ENCODE measurements around the gene HMCN1. TPM values are rescaled to one million over a fixed set of nuclear protein-coding genes. Genes with fewer than 3 reads are reported as not detected.

The HMCN1 gene
- total RNA-seq, 1 donor from 2014 or later: 80.0 TPM

GRCh38 chr1:186188736-186189135, 454.5 kb downstream of the HMCN1 start:
- H3K4me3 Mint-ChIP-seq (ENCODE audit: unreplicated experiment): no peak overlapping the region
- DNase-seq (ENCODE audit: low spot score): no peak

GRCh38 chr1:186189156-186189555, 455.0 kb downstream of the HMCN1 start:
- Mint-ChIP-seq H3K36me3 (ENCODE audit: low read depth) (no peaks in the 10 kb centered on the region), H3K27ac (ENCODE audit: unreplicated experiment) (peak overlapping the region; percentile 53), H3K27me3 (ENCODE audit: low read depth) (no peaks in the 10 kb centered on the region), H3K9me3 (ENCODE audit: low read depth) (peaks cover 1% of the 10 kb centered on the region), H3K4me1 (ENCODE audit: low read depth) (peaks cover 50% of the 10 kb centered on the region), H3K4me3 (ENCODE audit: unreplicated experiment) (no peak overlapping the region)
- DNase-seq (ENCODE audit: low spot score): no peak
- no peak for TF ChIP-seq CTCF (IDR thresholded peaks at IDR 0.05)

More at GRCh38 chr1:186188736-186189135, 454.5 kb downstream of the HMCN1 start:
- Mint-ChIP-seq H3K27ac (ENCODE audit: unreplicated experiment) (peak overlapping the region; percentile 84), H3K36me3 (ENCODE audit: low read depth) (no peaks in the 10 kb centered on the region), H3K4me1 (ENCODE audit: low read depth) (peaks cover 55% of the 10 kb centered on the region), H3K9me3 (ENCODE audit: low read depth) (no peaks in the 10 kb centered on the region), H3K27me3 (ENCODE audit: low read depth) (no peaks in the 10 kb centered on the region)
- TF ChIP-seq CTCF (IDR thresholded peaks at IDR 0.05): no peak

- TF ChIP-seq CTCF (IDR thresholded peaks at IDR 0.05): no peak
- H3K4me1 Mint-ChIP-seq (ENCODE audit: low read depth): peaks cover 35% of the 10 kb centered on the region
- H3K36me3 Mint-ChIP-seq (ENCODE audit: low read depth): no peaks in the 10 kb centered on the region
- H3K9me3 Mint-ChIP-seq (ENCODE audit: low read depth): peaks cover 4% of the 10 kb centered on the region
- no peak for DNase-seq (ENCODE audit: low spot score)
- no peaks in the 10 kb centered on the region for H3K27me3 Mint-ChIP-seq (ENCODE audit: low read depth)
- no peak overlapping the region for H3K27ac Mint-ChIP-seq (ENCODE audit: unreplicated experiment)
- H3K4me3 Mint-ChIP-seq (ENCODE audit: unreplicated experiment): no peak overlapping the region
These were observed 457.3 kb downstream of the HMCN1 start for GRCh38 chr1:186191511-186191910.

GRCh38 chr1:186193224-186193623, 459.0 kb downstream of the HMCN1 start:
- H3K27ac Mint-ChIP-seq (ENCODE audit: unreplicated experiment): no peak overlapping the region
- no peak for TF ChIP-seq CTCF (IDR thresholded peaks at IDR 0.05)
- no peaks in the 10 kb centered on the region for H3K27me3 Mint-ChIP-seq (ENCODE audit: low read depth)
- peaks cover 18% of the 10 kb centered on the region for H3K4me1 Mint-ChIP-seq (ENCODE audit: low read depth)
- no peak overlapping the region for H3K4me3 Mint-ChIP-seq (ENCODE audit: unreplicated experiment)
- H3K36me3 Mint-ChIP-seq (ENCODE audit: low read depth): no peaks in the 10 kb centered on the region
- DNase-seq (ENCODE audit: low spot score): no peak
- H3K9me3 Mint-ChIP-seq (ENCODE audit: low read depth): peaks cover 7% of the 10 kb centered on the region

- peaks cover 10% of the 10 kb centered on the region for H3K9me3 Mint-ChIP-seq (ENCODE audit: low read depth)
- H3K4me3 Mint-ChIP-seq (ENCODE audit: unreplicated experiment): no peak overlapping the region
- H3K4me1 Mint-ChIP-seq (ENCODE audit: low read depth): peaks cover 8% of the 10 kb centered on the region
- H3K27me3 Mint-ChIP-seq (ENCODE audit: low read depth): no peaks in the 10 kb centered on the region
- no peak overlapping the region for H3K27ac Mint-ChIP-seq (ENCODE audit: unreplicated experiment)
- no peaks in the 10 kb centered on the region for H3K36me3 Mint-ChIP-seq (ENCODE audit: low read depth)
- DNase-seq (ENCODE audit: low spot score): no peak
- no peak for TF ChIP-seq CTCF (IDR thresholded peaks at IDR 0.05)
These were observed 460.0 kb downstream of the HMCN1 start for GRCh38 chr1:186194107-186194756.

Data from chondrocyte (in vitro differentiated cells).